Measurements from ENCODE around the gene PTCRA.

GRCh38 chr6:42960243-42961019 is 44.6 kb downstream of the PTCRA start, which contains the start of gene GNMT:
- TF ChIP-seq CTCF (IDR thresholded peaks at IDR 0.05; ENCODE audit: low read length) (no peak), EZH2 (IDR thresholded peaks at IDR 0.05; ENCODE audit: borderline replicate concordance, low read length) (no peak)

Measured in OCI-LY1 (cell line).